NCI-H345 treated with DMSO at 0.1 percent for 48 hours (cell line): ENCODE measurements around the gene AP3B1.

Experiments
- DNase-seq: peaks from one replicate; lab custom pipeline; 2025; ENCODE audit not compliant: unreplicated experiment; lab: John Stamatoyannopoulos, UW

AP3B1 gene

GRCh38 chr5:77981820-77982219, 312.7 kb downstream of the AP3B1 start:
- no peak for DNase-seq

DNA sequence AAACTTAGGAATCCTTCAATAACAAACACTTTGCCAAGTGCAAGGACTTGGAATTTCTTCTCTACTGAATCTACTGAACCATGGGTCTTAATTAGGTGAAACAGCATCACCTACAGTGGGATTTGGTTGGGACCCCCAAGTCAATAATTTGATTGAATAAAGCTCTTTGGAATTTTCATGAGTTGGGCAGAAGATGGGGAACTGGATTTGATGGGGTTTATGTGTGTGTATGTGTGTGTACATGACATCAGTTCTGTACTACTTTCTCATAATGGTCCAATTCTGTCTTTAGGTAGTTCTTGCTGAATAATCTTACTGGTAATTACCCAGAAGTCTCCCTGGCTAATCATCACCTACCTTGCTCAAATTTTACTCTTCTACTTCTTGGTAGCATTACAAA, 319.9 kb downstream of the AP3B1 start:
- no peak for DNase-seq

DNA sequence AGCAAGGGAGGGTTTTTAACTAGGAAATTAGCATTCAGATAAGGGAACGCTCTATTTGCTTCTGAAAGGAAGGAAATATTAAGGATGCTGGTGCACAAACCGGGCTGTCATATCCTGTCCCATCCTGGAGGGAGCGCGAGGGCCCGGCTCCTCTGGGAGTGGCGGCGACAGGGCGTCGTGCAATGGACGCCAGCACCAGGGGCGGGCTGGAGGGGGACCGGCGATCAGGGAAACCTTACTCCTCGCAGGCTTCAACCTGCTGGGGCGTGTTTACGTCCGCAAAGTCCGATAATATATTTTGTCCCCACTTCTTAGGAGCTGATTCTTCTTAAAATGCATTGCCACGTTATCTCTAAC, 321.3 kb downstream of the AP3B1 start:
- no peak for DNase-seq

DNA sequence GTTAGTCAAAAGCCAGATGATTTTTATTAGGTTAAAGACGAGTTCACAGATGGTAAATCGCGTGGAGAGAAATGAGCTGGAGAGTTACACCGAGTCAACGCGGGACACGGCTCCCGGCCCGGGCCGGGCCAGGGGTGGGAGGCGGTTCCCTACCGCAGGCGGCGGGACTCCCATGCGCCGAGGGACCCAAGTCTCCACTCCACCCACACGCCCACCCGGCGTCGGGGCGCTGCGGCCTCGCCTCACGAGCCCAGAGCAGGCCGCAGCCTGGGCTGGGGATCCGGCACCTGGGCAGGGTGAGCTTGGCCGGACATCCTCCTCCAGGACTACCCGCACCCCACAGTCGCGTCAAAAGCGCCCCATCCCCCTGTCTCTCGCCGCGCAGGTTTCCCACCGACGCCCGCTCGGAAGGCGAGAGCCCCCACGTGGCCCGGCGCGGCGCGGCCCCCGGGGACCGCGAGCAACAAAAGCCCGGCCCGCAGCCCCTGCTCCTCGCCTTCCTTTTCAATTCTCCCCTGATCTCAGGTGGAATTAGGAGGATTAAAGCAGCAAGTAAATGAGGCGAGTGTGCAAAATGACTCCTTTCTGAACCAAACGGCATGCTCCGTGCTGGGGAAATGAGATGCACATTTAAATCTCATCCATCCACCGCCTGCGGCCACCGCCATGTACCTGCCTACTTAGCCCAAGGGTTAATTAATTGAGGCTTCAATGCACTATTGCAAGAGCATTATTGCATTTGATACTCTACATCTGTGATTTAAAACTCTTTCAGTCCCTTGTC, 321.8 kb downstream of the AP3B1 start:
- no peak for DNase-seq

- DNase-seq: no peak
These were observed 322.6 kb downstream of the AP3B1 start for GRCh38 chr5:77971776-77972468.

DNA sequence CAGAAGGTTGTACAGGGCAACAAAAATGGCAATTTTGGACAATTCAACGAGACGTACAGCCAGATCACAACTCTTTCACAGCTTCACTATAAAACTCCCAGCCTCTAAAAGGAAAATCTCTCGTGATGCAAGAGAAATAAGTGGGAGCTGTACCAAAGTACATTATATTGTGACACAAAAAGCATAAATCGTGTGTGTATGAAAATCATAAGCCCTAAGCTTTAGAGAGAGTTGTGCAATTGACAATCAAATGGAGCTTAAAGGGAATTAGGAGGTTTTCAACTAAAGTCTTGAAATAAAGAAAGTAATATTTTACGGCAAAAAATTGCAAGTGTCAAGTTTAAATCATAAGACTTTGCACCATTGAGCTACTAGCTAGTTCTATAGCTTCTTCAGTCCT, 323.6 kb downstream of the AP3B1 start:
- DNase-seq: no peak

- no peak for DNase-seq
These were observed 330.7 kb downstream of the AP3B1 start for GRCh38 chr5:77963795-77964194.

- no peak for DNase-seq
These were observed 333.6 kb downstream of the AP3B1 start for GRCh38 chr5:77960863-77961396.

- DNase-seq: no peak
These were observed 334.2 kb downstream of the AP3B1 start for GRCh38 chr5:77960305-77960704.

GRCh38 chr5:77958642-77959330, 335.7 kb downstream of the AP3B1 start:
- DNase-seq: no peak

DNA sequence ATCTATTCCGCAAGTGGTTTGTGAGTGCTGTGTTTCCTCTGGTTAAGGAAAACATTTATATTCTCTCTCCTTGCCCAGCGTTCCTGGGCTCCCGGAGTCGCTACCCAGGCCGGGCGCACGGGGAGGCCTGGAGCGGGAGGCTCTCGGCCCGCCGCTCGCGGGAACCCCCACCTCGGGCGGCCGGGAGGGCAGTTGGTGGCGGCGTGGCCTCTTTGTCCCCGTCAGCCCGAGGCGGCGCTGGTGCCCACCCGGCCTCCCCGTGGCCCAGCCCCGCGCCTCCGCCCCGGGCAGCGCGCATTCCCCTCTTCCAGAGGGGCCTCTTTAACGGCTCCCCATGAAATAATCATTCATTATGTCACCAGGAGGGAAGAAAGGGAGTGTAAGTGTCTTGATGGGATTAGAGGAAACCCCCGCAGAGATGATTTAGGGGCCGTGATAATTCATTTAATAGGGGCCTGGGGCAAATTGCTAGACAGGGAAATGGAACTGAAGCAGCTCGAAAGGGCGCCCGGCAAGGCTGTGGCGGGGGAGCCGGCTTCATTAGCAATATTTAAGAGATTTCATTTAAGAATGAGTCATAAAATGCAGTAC, 336.5 kb downstream of the AP3B1 start:
- DNase-seq: no peak

DNA sequence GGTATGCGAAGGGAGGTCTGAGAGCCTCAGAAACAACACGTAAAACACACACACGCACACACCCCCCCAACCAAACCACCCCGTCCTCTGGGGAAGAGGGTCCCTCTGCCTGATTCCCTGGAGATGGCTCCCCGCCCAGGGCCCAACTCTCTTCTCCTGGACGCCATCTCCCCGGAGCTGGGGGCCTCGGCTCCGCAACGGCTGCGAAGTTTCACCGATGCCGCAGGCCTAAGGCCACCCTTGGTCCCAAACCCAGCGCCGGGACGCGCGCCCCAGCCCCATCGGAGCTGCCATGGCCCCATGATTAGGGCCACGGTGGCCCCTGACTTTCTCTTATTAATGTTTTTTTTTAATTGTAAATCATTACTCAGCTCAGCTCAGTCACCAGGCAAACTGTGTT, 337.0 kb downstream of the AP3B1 start:
- no peak for DNase-seq

DNA sequence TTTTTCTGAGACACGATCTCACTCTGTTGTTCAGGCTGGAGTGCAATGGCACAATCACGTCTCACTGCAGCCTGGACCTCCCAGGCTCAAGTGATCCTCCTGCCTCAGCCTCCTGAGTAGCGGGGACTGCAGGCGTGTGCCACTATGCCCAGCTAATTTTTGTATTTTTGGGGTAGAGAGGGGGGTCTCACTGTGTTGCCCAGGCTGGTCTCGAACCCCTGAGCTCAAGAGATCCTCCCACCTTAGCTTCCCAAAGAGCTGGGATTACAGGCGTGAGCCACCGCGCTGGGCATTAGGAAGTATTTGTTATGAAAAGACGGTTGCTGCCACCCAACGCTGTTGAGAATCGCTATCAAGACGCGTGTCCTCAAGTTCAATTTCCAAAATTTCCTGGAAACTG, 337.4 kb downstream of the AP3B1 start:
- DNase-seq: no peak

- no peak for DNase-seq
These were observed 338.9 kb downstream of the AP3B1 start for GRCh38 chr5:77955577-77955976.

- no peak for DNase-seq
These were observed 341.1 kb downstream of the AP3B1 start for GRCh38 chr5:77953374-77953773.

- DNase-seq: no peak
These were observed 341.8 kb downstream of the AP3B1 start for GRCh38 chr5:77952636-77953212.
